ENCODE data around the gene CEP19.
"Not testable (repeated sequence)": the region's sequence is repeated elsewhere in the genome, so short reads cannot be mapped to it uniquely, and the experiment has no call there.

CEP19 gene

GRCh38 chr3:196726788-196727675, 15.0 kb upstream of the CEP19 start:
- H3K27me3 ChIP-seq (ENCODE audit: insufficient read depth, low read length, poor library complexity, severe bottlenecking), result no peaks in the 10 kb centered on the region
- no peaks in the 10 kb centered on the region for H3K9me3 ChIP-seq (ENCODE audit: insufficient read depth, low read depth, low read length)
- H4K20me1 ChIP-seq (ENCODE audit: insufficient read depth, low read length, poor library complexity, severe bottlenecking), result no peaks in the 10 kb centered on the region
- no peaks in the 10 kb centered on the region for H3K9me2 ChIP-seq (replicated peaks; ENCODE audit: low read depth, low read length)
- H3K36me3 ChIP-seq (ENCODE audit: insufficient read depth, low read length), result 0 out of 2 replicates have a peak, but pooled peaks cover 4% of the 10 kb centered on the region
- no peak for TF ChIP-seq CTCF (conservative IDR thresholded peaks at IDR 0.05; ENCODE audit: low read length)
- H3K4me3 ChIP-seq (ENCODE audit: low read length, poor library complexity, severe bottlenecking), result no peak overlapping the region
- peaks cover 5% of the 10 kb centered on the region; the same call in 1 of the 2 replicates for H3F3A ChIP-seq (ENCODE audit: low read depth)
- no peak overlapping the region for H3K4me2 ChIP-seq (ENCODE audit: low read depth, low read length, poor library complexity, severe bottlenecking)
- peaks cover 4% of the 10 kb centered on the region for H3K4me1 ChIP-seq (ENCODE audit: insufficient read depth, low read length, poor library complexity, severe bottlenecking)
- no peak overlapping the region for H2AFZ ChIP-seq (ENCODE audit: low read length)
- no peak overlapping the region for H3K9ac ChIP-seq (ENCODE audit: low read depth, low read length, poor library complexity, severe bottlenecking)
- H3K79me2 ChIP-seq (ENCODE audit: insufficient read depth, low read length), result no peaks in the 10 kb centered on the region

- H3K4me3 ChIP-seq (ENCODE audit: low read length, poor library complexity, severe bottlenecking), result no peak overlapping the region
- no peaks in the 10 kb centered on the region for H3K27me3 ChIP-seq (ENCODE audit: insufficient read depth, low read length, poor library complexity, severe bottlenecking)
- H3F3A ChIP-seq (ENCODE audit: low read depth), result 0 out of 2 replicates have a peak, but pooled peaks cover 3% of the 10 kb centered on the region
- H3K4me1 ChIP-seq (ENCODE audit: insufficient read depth, low read length, poor library complexity, severe bottlenecking), result no peaks in the 10 kb centered on the region
- no peaks in the 10 kb centered on the region for H3K36me3 ChIP-seq (ENCODE audit: insufficient read depth, low read length)
- no peak overlapping the region for H2AFZ ChIP-seq (ENCODE audit: low read length)
- H3K9ac ChIP-seq (ENCODE audit: low read depth, low read length, poor library complexity, severe bottlenecking), result no peak overlapping the region
- no peaks in the 10 kb centered on the region for H3K9me2 ChIP-seq (replicated peaks; ENCODE audit: low read depth, low read length)
- H4K20me1 ChIP-seq (ENCODE audit: insufficient read depth, low read length, poor library complexity, severe bottlenecking), result no peaks in the 10 kb centered on the region
- H3K4me2 ChIP-seq (ENCODE audit: low read depth, low read length, poor library complexity, severe bottlenecking), result no peak overlapping the region
- TF ChIP-seq EZH2phosphoT487 (IDR thresholded peaks at IDR 0.05; ENCODE audit: borderline replicate concordance) (no peak), CTCF (conservative IDR thresholded peaks at IDR 0.05; ENCODE audit: low read length) (no peak)
- no peaks in the 10 kb centered on the region for H3K79me2 ChIP-seq (ENCODE audit: insufficient read depth, low read length)
- H3K9me3 ChIP-seq (ENCODE audit: insufficient read depth, low read depth, low read length), result no peaks in the 10 kb centered on the region
These were observed 9.0 kb upstream of the CEP19 start for GRCh38 chr3:196721097-196721496.

- H3K9me3 ChIP-seq (ENCODE audit: insufficient read depth, low read depth, low read length); H3K4me2 ChIP-seq (ENCODE audit: low read depth, low read length, poor library complexity, severe bottlenecking); H3K27me3 ChIP-seq (ENCODE audit: insufficient read depth, low read length, poor library complexity, severe bottlenecking); H2AFZ ChIP-seq (ENCODE audit: low read length); H3F3A ChIP-seq (ENCODE audit: low read depth); H4K20me1 ChIP-seq (ENCODE audit: insufficient read depth, low read length, poor library complexity, severe bottlenecking); H3K9ac ChIP-seq (ENCODE audit: low read depth, low read length, poor library complexity, severe bottlenecking); H3K36me3 ChIP-seq (ENCODE audit: insufficient read depth, low read length); H3K4me1 ChIP-seq (ENCODE audit: insufficient read depth, low read length, poor library complexity, severe bottlenecking); H3K9me2 ChIP-seq (replicated peaks; ENCODE audit: low read depth, low read length); H3K4me3 ChIP-seq (ENCODE audit: low read length, poor library complexity, severe bottlenecking): not testable (repeated sequence)
- peaks cover 10% of the 10 kb centered on the region; the same call in 1 of the 2 replicates for H3K79me2 ChIP-seq (ENCODE audit: insufficient read depth, low read length)
These were observed 5.1 kb upstream of the CEP19 start for GRCh38 chr3:196717162-196717561.

All from Loucy (cell line).